Measurements from ENCODE around the gene ITPR3.

The ITPR3 gene

DNA sequence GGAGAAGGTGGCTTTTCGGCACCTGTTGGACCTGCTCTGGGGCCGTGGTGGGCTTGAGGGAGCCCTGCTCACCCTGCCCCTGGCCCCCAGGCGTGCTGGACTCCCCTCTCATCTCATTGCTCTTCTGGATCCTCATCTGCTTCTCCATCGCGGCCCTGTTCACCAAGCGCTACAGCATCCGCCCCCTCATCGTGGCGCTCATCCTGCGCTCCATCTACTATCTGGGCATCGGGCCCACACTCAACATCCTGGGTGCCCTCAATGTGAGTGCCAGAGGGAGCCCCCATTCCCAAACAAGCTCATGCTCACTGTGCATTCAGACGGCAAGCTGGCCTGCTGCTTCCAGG, 68.0 kb downstream of the ITPR3 start:
- no peak for DNase-seq

DNA sequence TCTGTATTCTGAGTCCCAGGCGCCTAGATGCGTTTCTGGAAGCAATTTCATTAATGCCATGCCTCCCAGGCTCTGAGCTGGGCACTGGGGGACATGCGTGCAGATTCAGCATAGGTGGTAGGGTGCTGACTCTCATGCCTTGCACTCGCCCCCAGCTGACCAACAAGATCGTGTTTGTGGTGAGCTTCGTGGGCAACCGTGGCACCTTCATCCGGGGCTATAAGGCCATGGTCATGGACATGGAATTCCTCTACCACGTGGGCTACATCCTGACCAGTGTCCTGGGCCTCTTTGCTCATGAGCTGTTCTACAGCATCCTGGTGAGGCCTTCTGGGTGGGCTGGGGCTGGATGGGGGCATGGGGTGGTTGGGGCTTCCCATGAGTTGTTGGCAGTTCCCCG, 68.8 kb downstream of the ITPR3 start:
- no peak for DNase-seq

- no peak for DNase-seq
Measured at GRCh38 chr6:33690766-33691165, 69.6 kb downstream of the ITPR3 start.

DNA sequence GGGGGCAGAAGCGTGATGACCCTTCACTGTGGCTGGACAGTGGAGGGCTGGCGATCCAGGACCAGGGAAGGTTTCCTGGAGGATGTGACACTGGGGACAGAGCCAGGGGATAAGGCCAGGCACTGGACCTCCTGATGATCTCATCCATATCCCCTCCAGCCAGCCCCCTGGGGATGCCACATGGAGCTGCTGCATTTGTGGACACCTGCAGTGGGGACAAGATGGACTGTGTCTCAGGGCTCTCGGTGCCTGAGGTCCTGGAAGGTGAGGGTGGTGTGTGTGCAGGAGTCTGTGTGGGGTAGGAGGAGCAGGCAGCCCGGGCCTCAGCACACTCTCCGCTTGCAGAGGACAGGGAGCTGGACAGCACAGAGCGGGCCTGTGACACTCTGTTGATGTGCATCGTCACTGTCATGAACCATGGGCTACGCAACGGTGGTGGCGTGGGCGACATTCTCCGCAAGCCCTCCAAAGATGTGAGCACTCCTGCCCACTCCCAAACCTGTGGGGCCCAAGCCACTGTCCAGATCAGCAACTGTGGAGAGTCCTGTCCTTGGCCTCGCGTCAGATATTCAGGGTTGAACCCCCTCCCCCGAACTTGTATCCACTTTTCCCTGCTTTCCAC, 70.4 kb downstream of the ITPR3 start:
- DNase-seq, result no peak

DNA sequence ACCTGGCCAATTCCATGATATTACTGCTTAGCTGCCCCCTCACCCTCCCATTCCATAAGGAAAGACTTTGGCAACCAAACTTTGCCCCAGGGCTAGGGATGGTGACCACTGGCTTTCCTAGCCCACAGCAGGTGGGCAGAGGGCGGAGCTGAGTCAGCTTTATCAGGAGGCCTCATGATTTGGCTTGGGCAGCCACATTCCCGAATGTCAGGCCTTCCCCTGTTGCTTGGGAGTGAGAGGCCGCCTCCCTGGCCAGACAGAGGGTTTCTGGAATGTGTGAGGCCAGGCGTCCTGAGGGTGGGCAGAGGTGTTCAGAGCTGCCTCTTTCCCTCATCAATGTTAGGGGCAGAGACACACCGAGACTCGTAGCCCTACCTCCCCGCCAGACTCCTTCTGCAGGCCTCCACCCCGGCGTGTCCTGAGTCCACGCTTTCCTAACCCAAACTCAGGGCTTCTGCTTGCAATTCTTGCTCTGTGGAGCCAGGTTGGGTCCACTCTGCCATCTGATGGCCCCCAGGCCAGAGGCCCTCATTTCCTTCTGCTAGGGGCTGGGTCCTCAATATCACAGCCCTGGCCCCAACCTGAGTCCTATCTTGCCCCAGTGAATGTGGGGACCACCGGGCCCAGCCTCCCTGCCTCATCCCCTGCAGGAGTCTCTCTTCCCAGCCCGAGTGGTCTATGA, 71.1 kb downstream of the ITPR3 start:
- no peak for DNase-seq

DNA sequence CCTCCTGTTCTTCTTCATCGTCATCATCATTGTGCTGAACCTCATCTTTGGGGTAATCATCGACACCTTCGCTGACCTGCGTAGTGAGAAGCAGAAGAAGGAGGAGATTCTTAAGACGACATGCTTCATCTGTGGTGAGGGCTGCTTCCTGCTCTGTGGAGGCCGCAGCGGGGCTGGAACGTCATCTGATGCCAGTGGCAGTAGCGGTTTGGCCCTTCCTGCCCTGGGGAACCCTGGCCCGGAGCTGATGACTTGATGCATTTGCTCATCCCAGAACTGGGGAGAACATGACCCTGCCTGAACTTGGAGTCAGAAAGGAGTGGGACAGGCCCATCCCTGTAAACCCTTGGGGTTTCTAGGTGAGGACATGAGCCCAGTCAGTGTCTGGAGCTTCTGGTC, 71.6 kb downstream of the ITPR3 start:
- peak; percentile 71 to 80 for DNase-seq

- no peak for DNase-seq
Measured at GRCh38 chr6:33693186-33694105, 72.3 kb downstream of the ITPR3 start.

DNA sequence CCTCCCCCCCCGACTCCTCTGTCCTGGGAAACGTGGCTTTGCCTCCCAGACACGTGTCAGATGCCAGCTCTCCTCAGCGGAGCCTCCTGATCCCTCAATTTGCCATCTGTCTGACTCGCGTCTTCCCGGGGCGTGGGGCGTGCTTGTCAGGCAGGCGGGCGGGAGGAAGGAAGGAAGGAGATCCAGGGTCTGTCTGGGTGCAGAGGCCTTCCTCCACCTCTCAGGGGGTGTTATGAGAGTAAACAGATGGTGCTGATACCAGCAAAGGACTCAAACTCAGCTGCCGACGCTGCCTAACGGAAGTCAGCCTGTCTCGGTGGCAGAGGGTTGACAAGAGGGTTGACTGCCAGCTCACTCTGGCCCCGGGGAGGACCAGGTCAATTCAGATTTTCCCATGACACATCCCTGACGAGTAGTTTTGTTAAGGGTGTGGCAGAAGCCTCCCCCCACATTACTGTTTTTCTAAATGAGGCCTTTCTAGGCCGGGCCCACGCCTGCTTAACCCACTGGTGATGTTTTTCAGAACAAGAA, 73.3 kb downstream of the ITPR3 start:
- DNase-seq, result peak; percentile 79 to 83

- DNase-seq, result no peak
Measured at GRCh38 chr6:33694977-33695376, 73.9 kb downstream of the ITPR3 start.

DNA sequence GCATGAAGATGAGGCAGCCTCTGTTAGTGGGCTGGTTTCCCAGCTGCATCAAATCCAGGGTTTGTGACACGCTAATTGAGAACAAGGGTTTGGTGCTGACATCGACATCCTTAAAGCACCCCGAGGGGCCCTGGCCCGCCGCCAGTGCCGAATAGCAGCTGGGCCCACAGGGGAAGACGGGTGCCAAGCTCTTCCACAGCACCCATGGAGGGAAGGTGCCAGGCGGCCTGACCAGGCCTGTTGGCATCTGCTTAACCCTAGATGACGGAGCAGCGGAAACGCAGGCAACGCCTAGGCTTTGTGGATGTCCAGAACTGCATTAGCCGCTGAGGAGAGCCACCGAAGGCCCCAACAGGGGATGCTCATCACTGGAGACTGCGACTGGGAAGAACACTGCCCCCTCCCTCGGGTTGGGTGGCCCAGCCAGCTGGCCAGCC, 74.3 kb downstream of the ITPR3 start:
- no peak for DNase-seq

DNA sequence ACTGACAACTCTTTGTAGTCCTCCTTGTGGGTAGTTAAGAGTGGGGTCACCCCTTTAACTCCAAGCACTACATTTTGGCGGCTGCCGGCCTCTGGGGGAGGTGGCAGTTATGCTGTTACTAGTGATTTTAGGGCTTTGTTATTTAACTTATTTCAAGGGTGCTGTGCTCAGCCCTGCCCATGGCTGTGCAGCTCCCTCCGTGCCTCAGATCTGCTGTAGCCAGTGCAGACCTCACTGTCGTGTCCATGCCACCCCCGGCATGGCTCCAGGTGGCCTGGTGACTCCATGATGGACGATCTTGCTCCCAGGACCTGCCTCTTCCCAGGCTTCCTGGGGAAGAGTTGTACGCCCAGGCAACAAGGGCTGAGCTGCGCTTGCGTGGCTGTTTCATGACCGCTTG, 75.0 kb downstream of the ITPR3 start:
- no peak for DNase-seq

DNA sequence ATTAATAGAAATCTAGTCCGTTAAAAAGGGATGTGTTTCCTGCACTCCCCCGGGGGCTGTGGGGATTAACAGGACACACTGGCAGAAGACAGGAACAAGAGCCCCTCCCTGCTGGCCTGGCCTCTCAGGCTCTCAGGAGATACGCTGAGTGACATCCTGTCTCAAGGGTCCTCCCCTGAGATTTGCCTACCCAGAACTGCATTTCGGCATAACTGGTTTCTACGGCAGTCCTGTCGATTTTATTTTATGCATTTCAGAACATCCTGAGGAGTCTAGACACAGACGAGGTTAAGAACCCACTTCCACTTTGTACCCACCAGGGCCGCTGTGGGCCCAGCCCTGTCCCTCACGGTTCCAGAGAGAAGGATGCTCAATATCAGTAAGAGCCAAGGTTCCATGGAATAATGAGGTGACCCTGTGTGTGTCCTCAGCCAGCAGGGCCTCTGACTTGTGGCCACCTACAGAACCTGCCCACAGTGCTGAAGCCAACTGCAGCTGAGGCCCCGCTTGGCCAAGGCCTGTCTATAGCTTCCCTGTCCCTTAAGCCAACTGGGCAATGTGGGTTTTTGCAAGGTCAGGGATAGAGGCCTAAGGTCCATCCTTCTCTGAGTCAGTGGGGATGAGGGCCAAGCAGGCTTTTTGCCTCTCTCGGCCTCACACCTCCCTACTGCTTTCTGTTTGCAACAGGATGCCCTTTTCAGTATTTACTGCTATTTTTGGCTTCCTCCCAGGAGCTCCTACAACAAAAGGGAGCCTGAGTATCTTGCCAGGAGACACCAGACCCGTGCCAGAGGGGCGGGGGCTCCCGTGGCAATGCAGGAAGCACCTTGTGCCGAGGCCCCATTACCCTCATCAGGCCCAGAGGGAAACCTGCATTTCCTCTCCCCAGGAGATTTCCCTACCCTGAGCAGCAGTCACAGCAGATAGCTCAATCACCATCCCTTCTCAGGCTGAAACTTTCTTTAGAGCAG, 75.7 kb downstream of the ITPR3 start:
- DNase-seq, result peak in 1 of 2 experiments; percentile 36

DNA sequence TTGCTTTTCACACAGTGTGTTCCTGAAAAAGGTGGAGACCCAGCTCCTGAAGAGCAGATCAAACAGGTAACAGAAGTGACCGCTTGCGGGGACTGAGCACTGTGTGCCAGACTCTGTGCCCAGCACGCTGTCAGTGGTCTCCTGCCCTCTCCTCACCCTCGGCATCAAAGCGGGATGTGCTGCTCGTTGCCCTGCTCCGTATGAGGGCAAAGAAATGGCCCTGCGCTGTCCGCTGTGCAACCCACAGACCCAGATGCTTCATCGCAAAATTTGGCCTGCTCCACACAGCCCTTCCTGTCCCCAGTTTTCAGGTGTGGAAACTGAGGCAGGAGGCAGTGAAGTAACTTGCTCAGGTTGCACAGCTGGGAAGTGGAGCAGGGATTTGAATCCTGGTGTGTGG, 76.7 kb downstream of the ITPR3 start:
- no peak for DNase-seq

GRCh38 chr6:33698494-33698893, 77.4 kb downstream of the ITPR3 start:
- no peak for DNase-seq

DNA sequence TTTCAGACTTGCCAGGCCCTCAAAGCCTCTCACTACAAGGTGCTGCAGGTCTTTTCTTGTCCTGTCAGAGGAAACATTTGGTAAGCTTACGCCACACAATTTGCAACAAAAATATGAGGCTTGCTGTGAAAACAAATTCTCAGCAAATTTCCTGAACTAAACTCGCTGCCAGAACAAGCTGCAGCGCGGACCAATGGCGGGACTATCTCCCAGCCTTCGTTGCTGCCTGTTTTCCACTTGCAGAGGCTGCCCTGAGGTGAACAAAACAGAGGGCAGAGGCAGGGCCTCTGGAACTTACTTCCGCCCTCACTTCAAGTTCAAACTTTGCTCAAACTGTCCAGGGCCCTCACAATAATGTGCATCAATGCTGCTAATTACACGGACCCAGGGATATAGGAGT, 78.0 kb downstream of the ITPR3 start:
- DNase-seq, result no peak

DNA sequence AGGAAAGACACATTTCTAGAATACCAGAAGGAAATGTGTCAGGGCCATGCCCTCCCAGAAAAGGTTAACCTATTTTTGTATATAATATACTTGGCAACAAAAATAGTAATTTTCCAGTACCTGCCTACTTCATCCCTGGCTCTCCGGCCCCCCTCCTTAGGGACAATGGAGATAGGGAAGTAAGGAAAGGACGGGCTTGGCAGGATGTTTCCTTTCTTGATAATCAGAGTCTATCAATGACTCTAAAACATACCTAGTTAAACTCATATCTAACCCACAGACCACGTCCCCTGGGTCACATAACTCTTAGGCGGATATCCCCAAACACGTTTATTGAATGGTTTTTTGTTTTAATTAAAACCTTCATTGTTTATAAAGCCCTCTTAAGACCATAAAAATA, 78.6 kb downstream of the ITPR3 start:
- no peak for DNase-seq

GRCh38 chr6:33700391-33701050, 79.4 kb downstream of the ITPR3 start:
- DNase-seq, result peak; percentile 79 to 83

DNA sequence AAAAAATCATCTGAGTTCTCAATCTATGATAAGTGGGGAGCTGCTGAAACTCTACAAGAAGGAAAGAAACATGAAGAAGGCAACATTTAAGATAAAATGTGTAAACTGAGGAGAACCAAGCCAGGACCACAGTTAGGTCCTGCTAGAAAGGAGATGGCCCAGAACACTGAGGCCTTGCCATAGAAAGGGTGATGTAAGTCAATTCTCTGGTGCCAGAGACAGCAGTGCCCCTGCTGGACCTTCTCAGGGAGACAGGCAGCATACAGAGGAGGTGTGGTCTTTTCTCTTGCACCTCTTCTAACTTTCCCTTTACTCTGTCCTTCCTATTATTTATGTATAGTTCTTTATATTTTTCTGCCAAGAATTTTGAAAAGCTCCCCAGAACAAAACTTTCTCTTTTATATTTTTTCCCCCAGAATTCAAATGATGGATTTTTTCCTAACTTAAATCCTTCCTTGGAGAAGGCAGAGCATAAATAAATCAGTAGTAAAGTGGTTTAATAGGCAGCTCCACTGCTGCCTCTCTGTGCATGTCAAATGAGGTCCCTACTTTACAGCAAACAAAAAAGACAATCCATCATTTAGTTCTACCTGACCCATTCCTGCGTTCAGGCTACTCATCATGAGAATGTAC, 81.3 kb downstream of the ITPR3 start:
- no peak for DNase-seq

DNA sequence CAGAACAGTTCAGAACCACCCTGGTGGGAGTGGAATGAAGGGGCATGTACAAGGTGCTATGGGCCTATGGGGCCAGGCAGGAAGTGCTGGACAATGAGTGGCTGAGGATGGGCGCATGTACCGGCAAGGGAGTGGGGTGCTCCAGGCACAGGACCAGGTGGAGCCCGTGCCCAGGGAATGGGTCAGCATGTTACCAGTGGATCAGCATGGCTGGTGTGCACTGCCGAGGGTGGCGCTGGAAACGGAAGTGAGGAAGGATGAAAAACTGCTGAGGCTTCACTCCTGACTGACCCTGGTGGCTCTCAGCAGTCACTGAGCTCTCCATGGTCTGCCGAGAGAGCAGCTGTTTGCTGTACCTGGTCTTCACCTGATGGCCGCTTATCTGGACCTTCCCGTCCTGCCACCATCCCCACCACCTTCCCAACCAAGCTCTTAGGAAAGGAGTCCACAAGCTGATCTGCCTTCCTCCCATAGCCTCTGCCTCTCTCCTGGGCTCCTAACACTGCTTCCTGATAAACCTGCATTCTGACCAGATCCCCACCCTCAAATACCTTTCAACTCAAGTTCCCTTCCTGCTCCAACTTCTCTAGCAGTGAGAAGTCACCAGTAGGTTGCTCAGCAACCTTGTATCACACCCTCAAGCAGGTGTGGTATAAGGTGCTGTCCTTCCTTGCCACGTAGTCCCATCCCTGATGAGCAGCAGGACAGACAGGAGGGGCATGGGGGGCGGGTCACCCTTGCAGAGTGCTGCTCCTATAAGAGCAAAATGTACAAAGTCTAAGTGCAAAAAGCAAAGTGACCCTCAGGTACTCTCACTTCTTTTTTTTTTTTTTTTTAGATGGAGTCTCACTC, 83.3 kb downstream of the ITPR3 start:
- DNase-seq, result no peak

GRCh38 chr6:33705268-33705885, 84.3 kb downstream of the ITPR3 start:
- DNase-seq, result no peak
